C4-2B (cell line): ENCODE measurements around the gene ARHGAP45.

ENCODE experiments used
- H3K27ac ChIP-seq: fragments of 450-650 bp; 2 replicates; pipeline ENCODE4 v1.5.1; 2017
- CTCF ChIP-seq: fragments of 450-650 bp; conservative IDR thresholded peaks from 2 replicates; pipeline ENCODE4 v1.5.1; 2017; ENCODE audit warnings: mild to moderate bottlenecking
- ZFX ChIP-seq: fragments of 450-650 bp; IDR thresholded peaks from 2 replicates; pipeline ENCODE4 v1.6.1; 2017

Gene ARHGAP45

DNA sequence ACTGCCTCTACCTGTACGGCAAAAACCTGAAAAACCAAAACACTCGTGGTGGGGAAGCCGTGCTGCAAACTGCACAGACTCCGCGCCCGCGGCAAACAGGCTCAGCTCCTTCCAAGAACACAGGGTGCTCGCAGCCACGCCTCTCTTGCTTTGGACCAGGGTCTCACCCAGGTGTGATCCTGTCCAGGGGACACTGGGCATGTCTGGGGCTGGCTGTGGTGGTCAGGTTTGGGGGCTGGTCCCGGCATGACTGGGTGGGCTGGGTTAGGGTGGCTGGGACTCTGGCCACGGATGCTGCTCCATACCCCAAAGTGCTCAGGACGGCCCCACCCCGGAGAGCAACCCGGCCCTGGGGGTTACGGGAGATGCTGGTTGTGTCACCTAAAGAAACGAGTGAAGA lies 50.7 kb downstream of the ARHGAP45 start:
- no peak overlapping the region for H3K27ac ChIP-seq
- no peak for TF ChIP-seq ZFX
- TF ChIP-seq CTCF: no peak

GRCh38 chr19:1118999-1119398 lies 52.0 kb downstream of the ARHGAP45 start:
- no peak overlapping the region for H3K27ac ChIP-seq
- no peak for TF ChIP-seq ZFX

GRCh38 chr19:1119475-1120217 lies 52.7 kb downstream of the ARHGAP45 start:
- H3K27ac ChIP-seq: no peak overlapping the region
- TF ChIP-seq CTCF (no peak), ZFX (no peak)

GRCh38 chr19:1121395-1121794 lies 54.4 kb downstream of the ARHGAP45 start:
- TF ChIP-seq CTCF: no peak
- no peak for TF ChIP-seq ZFX
- no peak overlapping the region for H3K27ac ChIP-seq

- no peak overlapping the region for H3K27ac ChIP-seq
- TF ChIP-seq CTCF (no peak), ZFX (no peak)
These were observed 55.3 kb downstream of the ARHGAP45 start for GRCh38 chr19:1122021-1122971.

- H3K27ac ChIP-seq: no peak overlapping the region
- TF ChIP-seq CTCF (no peak), ZFX (no peak)
These were observed 56.0 kb downstream of the ARHGAP45 start for GRCh38 chr19:1122972-1123363.

- H3K27ac ChIP-seq: no peak overlapping the region
- TF ChIP-seq ZFX (no peak), CTCF (no peak)
These were observed 56.4 kb downstream of the ARHGAP45 start for GRCh38 chr19:1123381-1123780.
